MG63 (cell line): ENCODE results near the gene CPN1. TPM values are rescaled to one million over a fixed set of nuclear protein-coding genes. Genes with fewer than 3 reads are reported as not detected.
"Not testable (repeated sequence)": the region's sequence is repeated elsewhere in the genome, so short reads cannot be mapped to it uniquely, and the experiment has no call there.

Experiments used
- DNase-seq: peaks from one replicate; pipeline ENCODE4 v3.0.0-alpha.2; 2020
- H3K27me3 ChIP-seq: fragments of 250-450 bp; sonication (Bioruptor Pico); 2 replicates; pipeline ENCODE4 v1.5.1; 2020; ENCODE audit warnings: mild to moderate bottlenecking, moderate library complexity
- H3K36me3 ChIP-seq: fragments of 250-450 bp; sonication (Bioruptor Pico); 2 replicates; pipeline ENCODE4 v1.5.1; 2020; ENCODE audit warnings: mild to moderate bottlenecking, moderate library complexity
- H3K4me3 ChIP-seq: fragments of 250-450 bp; sonication (Bioruptor Pico); 2 replicates; pipeline ENCODE4 v1.5.1; 2020; ENCODE audit warnings: mild to moderate bottlenecking, moderate library complexity
- H3K9me3 ChIP-seq: fragments of 250-450 bp; sonication (Bioruptor Pico); 2 replicates; pipeline ENCODE4 v1.5.1; 2020; ENCODE audit warnings: mild to moderate bottlenecking, moderate library complexity
- total RNA-seq: library from RNA; depleted of rRNA; stranded (reverse); fragments of >200 nt; shearing (Covaris generic); gene quantifications from 2 replicates; pipeline ENCODE4 v1.2.3, GENCODE V29; 2014; ENCODE audit warnings: low replicate concordance; rRNA removed

CPN1 gene
- total RNA-seq = not detected in 2 replicates

GRCh38 chr10:100081075-100082001 lies at the start of gene CPN1:
CPN1 (minus strand) TSS chr10:100081869; CDS start chr10:100081625, 244 bp downstream.
- Histone ChIP-seq H3K4me3 (no peak within 1 kb of the TSS), H3K36me3 (no peaks in the 10 kb centered on the region), H3K9me3 (no peaks in the 10 kb centered on the region), H3K27me3 (no peaks in the 10 kb centered on the region)
- no peak for DNase-seq

GRCh38 chr10:100130831-100131230 lies 49.2 kb upstream of the CPN1 start:
- Histone ChIP-seq H3K27me3 (no peaks in the 10 kb centered on the region), H3K36me3 (no peaks in the 10 kb centered on the region), H3K4me3 (no peak overlapping the region), H3K9me3 (no peaks in the 10 kb centered on the region)
- no peak for DNase-seq

GRCh38 chr10:100129424-100129823 lies 47.8 kb upstream of the CPN1 start:
- no peaks in the 10 kb centered on the region for H3K27me3 ChIP-seq
- no peaks in the 10 kb centered on the region for H3K9me3 ChIP-seq
- DNase-seq = no peak
- H3K4me3 ChIP-seq = no peak overlapping the region
- no peaks in the 10 kb centered on the region for H3K36me3 ChIP-seq

- Histone ChIP-seq H3K4me3 (no peak overlapping the region), H3K27me3 (no peaks in the 10 kb centered on the region), H3K9me3 (no peaks in the 10 kb centered on the region), H3K36me3 (no peaks in the 10 kb centered on the region)
- no peak for DNase-seq
Observed at GRCh38 chr10:100128951-100129350, 47.3 kb upstream of the CPN1 start.

- H3K27me3 ChIP-seq, DNase-seq, H3K9me3 ChIP-seq, H3K36me3 ChIP-seq, H3K4me3 ChIP-seq: not testable (repeated sequence)
Observed at GRCh38 chr10:100125335-100125734, 43.7 kb upstream of the CPN1 start.

- Histone ChIP-seq H3K9me3 (no peaks in the 10 kb centered on the region), H3K4me3 (no peak overlapping the region), H3K27me3 (no peaks in the 10 kb centered on the region), H3K36me3 (no peaks in the 10 kb centered on the region)
- DNase-seq = no peak
Observed at GRCh38 chr10:100124097-100124496, 42.4 kb upstream of the CPN1 start.

GRCh38 chr10:100122780-100123179 lies 41.1 kb upstream of the CPN1 start:
- H3K9me3 ChIP-seq = no peaks in the 10 kb centered on the region
- no peak overlapping the region for H3K4me3 ChIP-seq
- H3K36me3 ChIP-seq = no peaks in the 10 kb centered on the region
- no peaks in the 10 kb centered on the region for H3K27me3 ChIP-seq
- DNase-seq = no peak

- no peak for DNase-seq
- Histone ChIP-seq H3K36me3 (no peaks in the 10 kb centered on the region), H3K9me3 (no peaks in the 10 kb centered on the region), H3K27me3 (no peaks in the 10 kb centered on the region), H3K4me3 (no peak overlapping the region)
Observed at GRCh38 chr10:100120550-100120949, 38.9 kb upstream of the CPN1 start.

- Histone ChIP-seq H3K27me3 (no peaks in the 10 kb centered on the region), H3K36me3 (no peaks in the 10 kb centered on the region), H3K4me3 (no peak overlapping the region), H3K9me3 (no peaks in the 10 kb centered on the region)
- DNase-seq = no peak
Observed at GRCh38 chr10:100119726-100120125, 38.1 kb upstream of the CPN1 start.

GRCh38 chr10:100114976-100115770 lies 33.5 kb upstream of the CPN1 start:
- no peaks in the 10 kb centered on the region for H3K9me3 ChIP-seq
- no peaks in the 10 kb centered on the region for H3K36me3 ChIP-seq
- H3K4me3 ChIP-seq = no peak overlapping the region
- no peaks in the 10 kb centered on the region for H3K27me3 ChIP-seq
- DNase-seq = no peak

- H3K9me3 ChIP-seq = no peaks in the 10 kb centered on the region
- no peaks in the 10 kb centered on the region for H3K27me3 ChIP-seq
- DNase-seq = no peak
- H3K4me3 ChIP-seq = no peak overlapping the region
- H3K36me3 ChIP-seq = no peaks in the 10 kb centered on the region
Observed at GRCh38 chr10:100114460-100114859, 32.8 kb upstream of the CPN1 start.

- DNase-seq = no peak
- Histone ChIP-seq H3K36me3 (no peaks in the 10 kb centered on the region), H3K4me3 (no peak overlapping the region), H3K9me3 (no peaks in the 10 kb centered on the region), H3K27me3 (no peaks in the 10 kb centered on the region)
Observed at GRCh38 chr10:100109670-100110069, 28.0 kb upstream of the CPN1 start.

GRCh38 chr10:100106865-100107264 lies 25.2 kb upstream of the CPN1 start:
- no peak for DNase-seq

GRCh38 chr10:100104300-100104699 lies 22.6 kb upstream of the CPN1 start:
- Histone ChIP-seq H3K36me3 (no peaks in the 10 kb centered on the region), H3K27me3 (no peaks in the 10 kb centered on the region), H3K4me3 (no peak overlapping the region), H3K9me3 (peaks cover 3% of the 10 kb centered on the region; the same call in 1 of the 2 replicates)
- no peak for DNase-seq

More at GRCh38 chr10:100106865-100107264, 25.2 kb upstream of the CPN1 start:
- no peak overlapping the region for H3K4me3 ChIP-seq
- peaks cover 3% of the 10 kb centered on the region; the same call in 1 of the 2 replicates for H3K9me3 ChIP-seq
- H3K27me3 ChIP-seq = no peaks in the 10 kb centered on the region
- H3K36me3 ChIP-seq = no peaks in the 10 kb centered on the region

GRCh38 chr10:100103581-100103980 lies 21.9 kb upstream of the CPN1 start:
- Histone ChIP-seq H3K4me3 (no peak overlapping the region), H3K9me3 (peaks cover 5% of the 10 kb centered on the region; the same call in 1 of the 2 replicates), H3K27me3 (no peaks in the 10 kb centered on the region), H3K36me3 (no peaks in the 10 kb centered on the region)
- DNase-seq = no peak

GRCh38 chr10:100101192-100102076 lies 19.8 kb upstream of the CPN1 start:
- Histone ChIP-seq H3K4me3 (no peak overlapping the region), H3K36me3 (no peaks in the 10 kb centered on the region), H3K27me3 (no peaks in the 10 kb centered on the region), H3K9me3 (peaks cover 5% of the 10 kb centered on the region; the same call in 1 of the 2 replicates)
- no peak for DNase-seq
